ENCODE results near the gene DOCK9. TPM values are rescaled to one million over a fixed set of nuclear protein-coding genes. Genes with fewer than 3 reads are reported as not detected.

The DOCK9 gene
- total RNA-seq, 4 donors from 2014 or later: 31.4 to 46.7 (median 45.6) TPM

DNA sequence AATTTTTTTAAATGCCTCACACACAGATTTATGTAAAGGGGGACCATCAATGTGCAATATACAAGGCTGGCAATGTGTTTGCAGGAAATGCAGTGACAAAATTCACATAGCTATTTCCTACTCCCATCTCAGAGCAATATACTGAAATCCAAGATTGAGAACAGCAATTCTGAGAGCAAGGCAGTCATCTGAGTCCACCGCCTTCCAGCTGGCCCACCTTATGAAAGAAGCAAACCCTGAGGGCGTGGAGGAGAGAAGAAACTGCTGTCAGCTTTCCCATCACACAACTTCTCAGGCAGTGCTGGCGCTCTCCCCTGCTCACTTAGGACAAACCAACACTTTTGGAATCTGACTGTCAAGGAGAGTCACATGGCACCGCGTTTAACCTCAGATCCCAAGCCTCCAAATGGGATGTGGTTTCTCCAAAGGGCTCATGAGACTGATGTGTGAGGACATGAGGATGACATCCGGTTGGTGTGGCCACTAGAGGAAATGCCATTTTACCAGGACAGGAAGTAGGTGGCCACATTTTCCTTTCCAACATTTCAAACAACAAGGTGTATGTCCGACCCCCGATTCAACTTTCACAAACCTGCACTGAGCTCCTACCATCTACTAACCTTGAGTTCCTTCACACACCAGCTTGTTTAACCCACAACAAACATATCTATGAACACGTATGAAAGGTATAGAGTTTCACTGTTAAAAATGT is 3.7 kb upstream of the DOCK9 start:
- Histone ChIP-seq H3K27ac (no peak overlapping the region), H3K4me3 (no peak overlapping the region), H3K27me3 (peaks cover 0 to 4% (median 0%) of the 10 kb centered on the region in 3 donors), H3K36me3 (no peaks in the 10 kb centered on the region), H3K4me1 (peaks cover 0 to 7% of the 10 kb centered on the region in 2 donors), H3K9me3 (no peaks in the 10 kb centered on the region)
- no peak for ATAC-seq
- in situ Hi-C loops (cut with MboI; ENCODE audit: low sequenced_read_pairs in 4 of 4) (no loop called here), intact Hi-C loops (cut with DNase I; ENCODE audit: low total_unique reads) (no loop called here)
- no peak for DNase-seq
- no peak for TF ChIP-seq POLR2A (IDR thresholded peaks at IDR 0.05)
- TF ChIP-seq, protein P1, sequence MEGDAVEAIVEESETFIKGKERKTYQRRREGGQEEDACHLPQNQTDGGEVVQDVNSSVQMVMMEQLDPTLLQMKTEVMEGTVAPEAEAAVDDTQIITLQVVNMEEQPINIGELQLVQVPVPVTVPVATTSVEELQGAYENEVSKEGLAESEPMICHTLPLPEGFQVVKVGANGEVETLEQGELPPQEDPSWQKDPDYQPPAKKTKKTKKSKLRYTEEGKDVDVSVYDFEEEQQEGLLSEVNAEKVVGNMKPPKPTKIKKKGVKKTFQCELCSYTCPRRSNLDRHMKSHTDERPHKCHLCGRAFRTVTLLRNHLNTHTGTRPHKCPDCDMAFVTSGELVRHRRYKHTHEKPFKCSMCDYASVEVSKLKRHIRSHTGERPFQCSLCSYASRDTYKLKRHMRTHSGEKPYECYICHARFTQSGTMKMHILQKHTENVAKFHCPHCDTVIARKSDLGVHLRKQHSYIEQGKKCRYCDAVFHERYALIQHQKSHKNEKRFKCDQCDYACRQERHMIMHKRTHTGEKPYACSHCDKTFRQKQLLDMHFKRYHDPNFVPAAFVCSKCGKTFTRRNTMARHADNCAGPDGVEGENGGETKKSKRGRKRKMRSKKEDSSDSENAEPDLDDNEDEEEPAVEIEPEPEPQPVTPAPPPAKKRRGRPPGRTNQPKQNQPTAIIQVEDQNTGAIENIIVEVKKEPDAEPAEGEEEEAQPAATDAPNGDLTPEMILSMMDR (IDR thresholded peaks at IDR 0.05 in 4 of 5, conservative IDR thresholded peaks at IDR 0.05 in 1 of 5): no peak

DNA sequence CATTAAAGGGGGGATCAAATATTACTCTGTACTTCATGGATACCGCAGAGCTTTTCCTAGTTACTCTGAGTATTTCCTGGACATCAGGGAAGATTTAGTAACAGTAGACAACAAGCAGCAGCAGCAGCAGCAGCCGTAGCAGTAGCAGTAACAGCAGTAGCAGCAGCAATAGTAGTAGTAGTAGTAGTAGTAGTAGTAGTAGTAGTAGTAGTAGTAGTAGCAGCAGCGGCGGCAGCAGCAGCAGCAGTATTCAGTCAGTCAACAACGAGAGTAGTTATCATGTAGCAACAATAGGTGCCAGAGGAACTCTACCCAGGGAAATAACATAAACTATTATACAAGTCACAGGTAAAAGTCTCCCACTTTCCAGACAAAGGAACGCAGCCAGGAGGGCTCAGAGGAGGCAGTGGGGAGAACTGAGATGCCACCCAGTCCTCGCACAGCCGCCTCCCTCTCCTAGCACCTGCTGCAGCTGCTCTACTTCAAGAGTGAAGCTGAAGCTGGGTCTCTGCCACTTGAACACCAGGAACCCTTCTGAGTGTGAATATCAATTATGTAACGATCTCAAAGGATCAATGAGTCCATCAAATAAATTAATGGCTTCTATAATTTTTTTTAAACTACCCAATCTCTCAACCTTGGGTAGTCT is 1.3 kb upstream of the DOCK9 start:
- Histone ChIP-seq H3K36me3 (no peaks in the 10 kb centered on the region), H3K4me3 (no peak overlapping the region), H3K4me1 (peaks cover 0 to 7% of the 10 kb centered on the region in 2 donors), H3K27me3 (peaks cover 0 to 4% (median 0%) of the 10 kb centered on the region in 3 donors), H3K27ac (peak overlapping the region in 3 of 4 donors; percentile 41 to 77 (median 68)), H3K9me3 (no peaks in the 10 kb centered on the region)
- intact Hi-C loops (cut with DNase I; ENCODE audit: low total_unique reads): loop anchor here (5.0 kb wide), 1 partner anchor 52 kb away; no protein-coding TSS in a partner anchor
- TF ChIP-seq, protein P1 (IDR thresholded peaks at IDR 0.05 in 4 of 5, conservative IDR thresholded peaks at IDR 0.05 in 1 of 5): no peak
- TF ChIP-seq POLR2A (IDR thresholded peaks at IDR 0.05): no peak
- in situ Hi-C loops (cut with MboI; ENCODE audit: low sequenced_read_pairs in 4 of 4): no loop called here
- no peak for ATAC-seq
- no peak for DNase-seq

DNA sequence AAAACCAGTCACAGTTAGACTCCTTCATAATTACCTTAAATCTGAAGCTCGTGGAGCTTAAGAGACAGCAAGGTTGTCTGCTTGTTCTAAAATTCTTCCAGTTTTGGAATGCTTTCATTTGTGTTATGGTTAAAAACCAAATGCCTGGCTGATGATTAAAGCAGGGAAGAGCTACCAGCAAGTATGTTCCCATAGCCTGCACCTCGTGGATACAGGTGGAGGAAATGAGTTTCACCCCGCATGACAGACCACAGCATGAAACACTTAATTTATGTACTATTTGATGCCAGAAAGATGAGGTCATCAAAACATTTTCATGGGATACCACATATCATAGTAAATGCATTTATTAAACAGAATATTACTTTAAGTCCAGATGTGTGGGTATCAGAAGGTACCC is 416 bp upstream of the DOCK9 start:
- ATAC-seq (no peak), DNase-seq (no peak)
- peak overlapping the region; percentile 43 to 64 (median 54) for H3K4me3 ChIP-seq
- in situ Hi-C loops (cut with MboI; ENCODE audit: low sequenced_read_pairs in 4 of 4) (no loop called here), intact Hi-C loops (cut with DNase I; ENCODE audit: low total_unique reads) (loop anchor here (5.0 kb wide), 1 partner anchor 51 kb away; no protein-coding TSS in a partner anchor)
- peak overlapping the region; percentile 41 to 77 (median 66) for H3K27ac ChIP-seq
- H3K4me1 ChIP-seq: peaks cover 0 to 7% of the 10 kb centered on the region in 2 donors
- H3K36me3 ChIP-seq: no peaks in the 10 kb centered on the region
- TF ChIP-seq, protein P1 (IDR thresholded peaks at IDR 0.05 in 4 of 5, conservative IDR thresholded peaks at IDR 0.05 in 1 of 5): no peak
- peak in 1 of 2 donors; percentile 14 for TF ChIP-seq POLR2A (IDR thresholded peaks at IDR 0.05)
- H3K9me3 ChIP-seq: no peaks in the 10 kb centered on the region
- H3K27me3 ChIP-seq: peaks cover 0 to 4% (median 0%) of the 10 kb centered on the region in 3 donors

DNA sequence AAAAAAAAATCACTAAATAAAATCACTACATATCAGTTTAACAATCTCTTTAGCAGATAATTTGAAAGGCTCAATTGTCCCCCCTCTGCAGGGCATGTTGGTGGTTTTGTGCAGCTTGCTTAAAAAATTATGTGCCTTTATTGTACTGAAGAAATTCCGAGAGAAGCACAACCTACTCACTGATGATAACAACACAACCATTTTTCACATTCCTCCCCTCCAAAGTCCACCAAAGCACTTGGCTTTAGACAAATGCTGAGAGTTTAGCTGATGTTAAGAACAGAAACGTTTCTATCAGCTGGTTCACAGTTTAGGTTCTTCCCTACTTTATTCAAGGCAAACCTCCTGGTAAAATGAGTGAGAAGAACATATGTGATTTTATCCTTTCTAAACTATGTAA is 923 bp downstream of the DOCK9 start:
- Histone ChIP-seq H3K9me3 (no peaks in the 10 kb centered on the region), H3K4me3 (peak overlapping the region; percentile 43 to 64 (median 54)), H3K36me3 (no peaks in the 10 kb centered on the region), H3K27ac (peak overlapping the region; percentile 41 to 77 (median 66)), H3K27me3 (peaks cover 0 to 4% (median 0%) of the 10 kb centered on the region in 3 donors), H3K4me1 (peaks cover under 1 to 15% of the 10 kb centered on the region in 2 donors)
- intact Hi-C loops (cut with DNase I; ENCODE audit: low total_unique reads) (loop anchor here (5.0 kb wide), 1 partner anchor 50 kb away; no protein-coding TSS in a partner anchor), in situ Hi-C loops (cut with MboI; ENCODE audit: low sequenced_read_pairs in 4 of 4) (no loop called here)
- ATAC-seq (no peak), DNase-seq (no peak)
- no peak for TF ChIP-seq POLR2A (IDR thresholded peaks at IDR 0.05)
- TF ChIP-seq, protein P1 (IDR thresholded peaks at IDR 0.05 in 4 of 5, conservative IDR thresholded peaks at IDR 0.05 in 1 of 5): no peak

Data from gastrocnemius medialis (tissue), 4 donors.